Epithelial cell of proximal tubule (primary cell): ENCODE measurements around the gene FOXE3. TPM values are rescaled to one million over a fixed set of nuclear protein-coding genes. Genes with fewer than 3 reads are reported as not detected.

Source experiments
- DNase-seq: peaks from one replicate; pipeline ENCODE4 v3.0.0-alpha.2; 2011; ENCODE audit warnings: low read depth
- H3K4me3 ChIP-seq: 2 replicates; pipeline ENCODE4 v1.5.1; 2011; ENCODE audit warnings: low read depth, mild to moderate bottlenecking, low read length
- total RNA-seq: library from RNA; depleted of rRNA; stranded (reverse); fragments of >200 nt; gene quantifications from 2 replicates; pipeline ENCODE4 v1.2.3, GENCODE V29; 2015
- TF ChIP-seq, protein P1 (sequence below): conservative IDR thresholded peaks from 2 replicates; pipeline ENCODE4 v1.5.1; 2012; ENCODE audit warnings: low read depth, mild to moderate bottlenecking, low read length

Gene FOXE3
- total RNA-seq, 1 donor from 2014 or later: not detected

- TF ChIP-seq, protein P1, sequence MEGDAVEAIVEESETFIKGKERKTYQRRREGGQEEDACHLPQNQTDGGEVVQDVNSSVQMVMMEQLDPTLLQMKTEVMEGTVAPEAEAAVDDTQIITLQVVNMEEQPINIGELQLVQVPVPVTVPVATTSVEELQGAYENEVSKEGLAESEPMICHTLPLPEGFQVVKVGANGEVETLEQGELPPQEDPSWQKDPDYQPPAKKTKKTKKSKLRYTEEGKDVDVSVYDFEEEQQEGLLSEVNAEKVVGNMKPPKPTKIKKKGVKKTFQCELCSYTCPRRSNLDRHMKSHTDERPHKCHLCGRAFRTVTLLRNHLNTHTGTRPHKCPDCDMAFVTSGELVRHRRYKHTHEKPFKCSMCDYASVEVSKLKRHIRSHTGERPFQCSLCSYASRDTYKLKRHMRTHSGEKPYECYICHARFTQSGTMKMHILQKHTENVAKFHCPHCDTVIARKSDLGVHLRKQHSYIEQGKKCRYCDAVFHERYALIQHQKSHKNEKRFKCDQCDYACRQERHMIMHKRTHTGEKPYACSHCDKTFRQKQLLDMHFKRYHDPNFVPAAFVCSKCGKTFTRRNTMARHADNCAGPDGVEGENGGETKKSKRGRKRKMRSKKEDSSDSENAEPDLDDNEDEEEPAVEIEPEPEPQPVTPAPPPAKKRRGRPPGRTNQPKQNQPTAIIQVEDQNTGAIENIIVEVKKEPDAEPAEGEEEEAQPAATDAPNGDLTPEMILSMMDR: no peak
- no peak overlapping the region for H3K4me3 ChIP-seq
- no peak for DNase-seq
Observed at GRCh38 chr1:47393141-47393540, 22.9 kb upstream of the FOXE3 start.

GRCh38 chr1:47395433-47395832 is 20.7 kb upstream of the FOXE3 start:
- no peak overlapping the region for H3K4me3 ChIP-seq
- TF ChIP-seq, protein P1: no peak
- no peak for DNase-seq

GRCh38 chr1:47396671-47397196 is 19.4 kb upstream of the FOXE3 start:
- DNase-seq: no peak
- no peak overlapping the region for H3K4me3 ChIP-seq
- TF ChIP-seq, protein P1: no peak

GRCh38 chr1:47399138-47399845 is 16.8 kb upstream of the FOXE3 start:
- DNase-seq: no peak
- H3K4me3 ChIP-seq: no peak overlapping the region
- TF ChIP-seq, protein P1: no peak

DNA sequence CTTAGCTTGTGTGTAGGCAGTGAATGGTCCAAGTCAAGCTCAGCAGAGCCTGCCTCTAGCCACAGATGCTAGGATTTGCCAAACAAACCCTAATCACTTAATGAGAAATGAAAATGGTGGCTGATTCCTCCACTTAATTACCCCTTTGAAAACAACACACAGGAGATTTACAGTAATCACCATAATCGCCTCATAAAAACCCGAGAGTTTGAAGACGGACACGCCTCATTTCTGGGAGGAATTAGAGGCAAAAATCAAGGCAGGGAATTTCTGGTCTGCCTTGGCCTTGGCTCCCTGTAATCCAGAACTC is 16.3 kb upstream of the FOXE3 start:
- TF ChIP-seq, protein P1: no peak
- H3K4me3 ChIP-seq: no peak overlapping the region
- no peak for DNase-seq

- DNase-seq: no peak
- H3K4me3 ChIP-seq: no peak overlapping the region
- TF ChIP-seq, protein P1: no peak
Observed at GRCh38 chr1:47401761-47402160, 14.3 kb upstream of the FOXE3 start.

DNA sequence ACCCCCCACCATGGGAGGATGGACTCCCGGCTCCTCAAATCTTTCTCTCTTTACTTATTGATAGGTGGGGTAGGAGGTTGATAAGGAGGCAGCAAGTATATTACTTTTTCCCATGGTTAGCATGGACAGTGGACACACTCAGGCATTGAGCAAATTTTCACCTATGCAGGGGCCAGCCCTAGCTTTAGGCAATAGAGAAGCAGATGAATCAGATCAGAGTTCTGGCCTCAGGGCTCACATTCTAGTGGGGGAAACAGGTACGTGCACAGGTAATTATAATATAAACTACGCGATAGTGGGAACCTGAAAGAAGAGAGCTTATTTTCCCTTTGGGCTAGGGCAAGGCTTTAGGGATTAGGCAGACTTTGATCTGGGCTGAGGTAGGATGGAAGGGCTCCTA is 13.5 kb upstream of the FOXE3 start:
- DNase-seq: no peak
- H3K4me3 ChIP-seq: no peak overlapping the region
- TF ChIP-seq, protein P1: no peak
